Thyroid gland (tissue), 4 donors: ENCODE results near the gene GJC2.
"Not testable (repeated sequence)": the region's sequence is repeated elsewhere in the genome, so short reads cannot be mapped to it uniquely, and the experiment has no call there.

Experiments
- CTCF ChIP-seq, 6 experiments: fragments of 200-600 bp in 3 of 6; fragments of 450-650 bp in 3 of 6; sonication (generic) in 3 of 6; IDR thresholded peaks; one replicate each; pipeline ENCODE4 v1.5.1; 2016 to 2019; ENCODE audit warnings: antibody characterized with exemption in 6 of 6, mild to moderate bottlenecking in 2 of 6, inconsistent platforms in 1 of 6, moderate library complexity in 1 of 6
- POLR2A ChIP-seq, 2 donors: fragments of 450-650 bp; IDR thresholded peaks; one replicate each; pipeline ENCODE4 v1.6.1; 2017; ENCODE audit warnings: antibody characterized with exemption in 2 of 2, mild to moderate bottlenecking in 2 of 2, moderate library complexity in 1 of 2

GRCh38 chr1:228188249-228188648, 38.5 kb downstream of the GJC2 start:
- not testable (repeated sequence) for TF ChIP-seq CTCF, POLR2A (IDR thresholded peaks at IDR 0.05)
